ENCODE measurements around the gene TGFB3.

GRCh38 chr14:75934998-75935628, 46.7 kb downstream of the TGFB3 start:
- TF ChIP-seq EP300 (IDR thresholded peaks at IDR 0.05) (no peak), CTCF (IDR thresholded peaks at IDR 0.05) (no peak), POLR2A (IDR thresholded peaks at IDR 0.05; ENCODE audit: low read depth) (no peak), POLR2AphosphoS5 (IDR thresholded peaks at IDR 0.05) (no peak)
